A549 (cell line): ENCODE data around the gene FBXO5. TPM values are rescaled to one million over a fixed set of nuclear protein-coding genes. Genes with fewer than 3 reads are reported as not detected.

ENCODE experiments used
- ATAC-seq, 2 experiments: fragments of 200-7000 bp in 1 of 2; fragments of >200 bp in 1 of 2; cut with Nextera tagmentation in 1 of 2; cut with Tn5 transposase in 1 of 2; 3 replicates each; pipeline versions ENCODE4 v1.8.0 to v1.9.1; 2018 to 2020; ENCODE audit warnings: mild to moderate bottlenecking in 1 of 2, moderate library complexity in 1 of 2
- CTCF ChIA-PET: fragments of 300-600 bp; sonication (Branson Sonifier 250); formaldehyde crosslinking; extraction: SDS; loops from one replicate; lab custom pipeline; 2021; ENCODE audit warnings: antibody characterized with exemption, inconsistent platforms; lab: Yijun Ruan, JAX
- POLR2A ChIA-PET: fragments of 350-600 bp; formaldehyde crosslinking; extraction: SDS; loops from one replicate; lab custom pipeline; 2021; ENCODE audit warnings: antibody characterized with exemption, inconsistent platforms; lab: Yijun Ruan, JAX
- DNase-seq, 2 experiments: peaks; one replicate each; pipeline versions ENCODE4 v3.0.0 to v3.0.0-alpha.2; 2011 to 2016; ENCODE audit warnings: low read depth in 1 of 2, low spot score in 1 of 2
- FAIRE-seq: peaks from 2 replicates; lab custom pipeline; 2011; peaks lifted over from hg19 to GRCh38; lab: Jason Lieb, UNC
- H3K27ac ChIP-seq, 2 experiments: fragments of >200 bp; sonication (Bioruptor Twin); formaldehyde crosslinking; 3 replicates each; pipeline ENCODE4 v1.5.1; 2016 to 2017
- H3K4me1 ChIP-seq: fragments of >200 bp; sonication (Bioruptor Twin); formaldehyde crosslinking; 3 replicates; pipeline ENCODE4 v1.6.1; 2016
- H3K4me2 ChIP-seq: fragments of >200 bp; sonication (Bioruptor Twin); formaldehyde crosslinking; 3 replicates; pipeline ENCODE4 v1.6.1; 2016
- H3K4me3 ChIP-seq: fragments of >200 bp; sonication (Bioruptor Twin); formaldehyde crosslinking; 3 replicates; pipeline ENCODE4 v1.5.1; 2016
- H3K9me3 ChIP-seq: fragments of >200 bp; sonication (Bioruptor Twin); formaldehyde crosslinking; 3 replicates; pipeline ENCODE4 v1.6.1; 2016
- BCL3 ChIP-seq: fragments of >200 bp; sonication (Bioruptor Twin); formaldehyde crosslinking; IDR thresholded peaks from 3 replicates; pipeline ENCODE4 v1.6.1; 2016
- BHLHE40 ChIP-seq: IDR thresholded peaks from 2 replicates; pipeline ENCODE4 v1.6.1; 2012; ENCODE audit warnings: low read depth, low read length, inconsistent platforms
- CBX2 ChIP-seq: fragments of 200-600 bp; sonication (generic); IDR thresholded peaks from 2 replicates; pipeline ENCODE4 v1.6.1; 2016; ENCODE audit warnings: low read depth, mild to moderate bottlenecking, borderline replicate concordance
- CBX8 ChIP-seq: fragments of 200-600 bp; sonication (generic); IDR thresholded peaks from 2 replicates; pipeline ENCODE4 v1.6.1; 2016
- CEBPB ChIP-seq, 2 experiments: fragments of >200 bp in 1 of 2; sonication (Bioruptor Twin) in 1 of 2; formaldehyde crosslinking in 1 of 2; IDR thresholded peaks; 2 replicates each; pipeline ENCODE4 v1.6.1; 2012 to 2016
- CTCF ChIP-seq: fragments of >200 bp; sonication (Bioruptor Twin); formaldehyde crosslinking; IDR thresholded peaks from 3 replicates; pipeline ENCODE4 v1.5.1; 2016
- EHF ChIP-seq: fragments of 250-450 bp; sonication (Bioruptor Pico); IDR thresholded peaks from 2 replicates; pipeline ENCODE4 v1.5.0; 2020; ENCODE audit warnings: mild to moderate bottlenecking
- ESRRA ChIP-seq: fragments of 150-350 bp; IDR thresholded peaks from 2 replicates; pipeline ENCODE4 v1.6.1; 2014; ENCODE audit warnings: mild to moderate bottlenecking, low read length, borderline replicate concordance
- FOSB ChIP-seq: fragments of 250-450 bp; sonication (Bioruptor Pico); IDR thresholded peaks from 2 replicates; pipeline ENCODE4 v1.5.0; 2020; ENCODE audit warnings: mild to moderate bottlenecking, moderate library complexity
- GATA3 ChIP-seq: IDR thresholded peaks from 2 replicates; pipeline ENCODE4 v1.6.1; 2012; ENCODE audit warnings: borderline replicate concordance
- HDAC2 ChIP-seq: fragments of 200-600 bp; sonication (generic); IDR thresholded peaks from 2 replicates; pipeline ENCODE4 v1.6.1; 2016
- HOXB13 ChIP-seq: fragments of 250-450 bp; sonication (Bioruptor Pico); IDR thresholded peaks from 2 replicates; pipeline ENCODE4 v1.5.0; 2020; ENCODE audit warnings: low read depth, mild to moderate bottlenecking, moderate library complexity
- JUNB ChIP-seq: fragments of >200 bp; sonication (Bioruptor Twin); formaldehyde crosslinking; IDR thresholded peaks from 2 replicates; pipeline ENCODE4 v1.6.1; 2016
- MAZ ChIP-seq: fragments of 150-350 bp; IDR thresholded peaks from 2 replicates; pipeline ENCODE4 v1.6.1; 2014; ENCODE audit warnings: antibody characterized with exemption, low read depth, low read length, borderline replicate concordance
- MYC ChIP-seq: IDR thresholded peaks from 2 replicates; pipeline ENCODE4 v1.6.1; 2012; ENCODE audit warnings: mild to moderate bottlenecking, inconsistent platforms, low read length, improper control_type of control experiment, borderline replicate concordance
- PHF8 ChIP-seq: fragments of 200-600 bp; sonication (generic); IDR thresholded peaks from 2 replicates; pipeline ENCODE4 v1.6.1; 2016; ENCODE audit warnings: low read depth, mild to moderate bottlenecking, antibody characterized with exemption, moderate library complexity, borderline replicate concordance
- RAD21 ChIP-seq, 2 experiments: fragments of >200 bp in 1 of 2; sonication (Bioruptor Twin) in 1 of 2; formaldehyde crosslinking in 1 of 2; IDR thresholded peaks in 1 of 2; conservative IDR thresholded peaks in 1 of 2; 2 replicates in 1 of 2; 3 replicates in 1 of 2; pipeline ENCODE4 v1.6.1; 2012 to 2018; ENCODE audit warnings: inconsistent platforms in 1 of 2
- RARB ChIP-seq: fragments of 250-450 bp; sonication (Bioruptor Pico); IDR thresholded peaks from 2 replicates; pipeline ENCODE4 v1.8.0; 2021; ENCODE audit warnings: mild to moderate bottlenecking, moderate library complexity
- RFX5 ChIP-seq: fragments of 450-650 bp; IDR thresholded peaks from 2 replicates; pipeline ENCODE4 v1.7.1; 2014; ENCODE audit warnings: antibody characterized with exemption, mild to moderate bottlenecking, moderate library complexity
- SMC3 ChIP-seq: fragments of >200 bp; sonication (Bioruptor Twin); formaldehyde crosslinking; IDR thresholded peaks from 3 replicates; pipeline ENCODE4 v1.6.1; 2018; ENCODE audit warnings: inconsistent platforms
- TFCP2L1 ChIP-seq: fragments of 250-450 bp; sonication (Bioruptor Pico); IDR thresholded peaks from 2 replicates; pipeline ENCODE4 v1.5.0; 2021; ENCODE audit warnings: mild to moderate bottlenecking
- ZFP36 ChIP-seq: fragments of 450-650 bp; IDR thresholded peaks from 2 replicates; pipeline ENCODE4 v1.6.1; 2014; ENCODE audit warnings: borderline replicate concordance; ENCODE audit not compliant: partially characterized antibody
- ZSCAN20 ChIP-seq: fragments of 250-450 bp; sonication (Bioruptor Pico); IDR thresholded peaks from 2 replicates; pipeline ENCODE4 v1.8.0; 2022; ENCODE audit warnings: mild to moderate bottlenecking, moderate library complexity
- WGBS: methylation state at CpG from one replicate; pipeline ENCODE4 v1.1.6; 2017; ENCODE audit errors: missing lambda C conversion rate; 5-methylcytosine and 5-hydroxymethylcytosine counted together
- polyA plus RNA-seq, 4 experiments: library from polyadenylated mRNA; depleted of rRNA in 3 of 4; stranded (reverse); fragments of >200 nt; fragmentation: RNase III in 1 of 4; extraction: RNeasy Plus Mini Kit Qiagen cat#74134 plus additional on column Dnase treatment in 1 of 4; gene quantifications; 2 replicates in 3 of 4; 3 replicates in 1 of 4; pipeline ENCODE4 v1.2.3, GENCODE V29; 2011 to 2017

Gene FBXO5
- polyA plus RNA-seq, 2 of the 4 experiments (the other 2 are of a cell fraction), result 14.3 to 29.2 TPM

GRCh38 chr6:153027480-153027879 lies 44.6 kb upstream of the FBXO5 start:
- ATAC-seq, result no peak
- Histone ChIP-seq H3K9me3 (no peaks in the 10 kb centered on the region), H3K4me3 (no peak overlapping the region), H3K4me2 (no peak overlapping the region), H3K27ac (no peak overlapping the region), H3K4me1 (peaks cover 39% of the 10 kb centered on the region)
- DNase-seq, result no peak
- CTCF ChIA-PET, result interaction anchor here (1.0 to 1.3 kb wide), 3 partner anchors 10 to 285 kb away, joined by 3 read pairs; no protein-coding TSS in a partner anchor
- TF ChIP-seq RAD21 (conservative IDR thresholded peaks at IDR 0.05 in 1 of 2, IDR thresholded peaks at IDR 0.05 in 1 of 2) (no peak), BCL3 (no peak), JUNB (no peak), MYC (no peak), ZFP36 (no peak)
- no peak for FAIRE-seq
- POLR2A ChIA-PET, result no interaction called here
- WGBS, result 83% methylated on average over 4 of the region's 4 CpGs

GRCh38 chr6:153024709-153025017 lies 41.8 kb upstream of the FBXO5 start:
- ChIA-PET CTCF (interaction anchor here (0.5 to 2.6 kb wide), 11 partner anchors 11 to 1909 kb away, joined by 3 to 12 read pairs (median 3); partner anchors contain the start of gene FBXO5), POLR2A (no interaction called here)

GRCh38 chr6:153023977-153024708 lies 41.3 kb upstream of the FBXO5 start:
- peak; percentile 49 to 60; a peak in 4 of 5 replicates for TF ChIP-seq RAD21 (conservative IDR thresholded peaks at IDR 0.05 in 1 of 2, IDR thresholded peaks at IDR 0.05 in 1 of 2)
- TF ChIP-seq ZSCAN20 (CRISPR knock-in tag), result no peak
- TF ChIP-seq MAZ, result no peak
- no peak for TF ChIP-seq HDAC2
- no peak for TF ChIP-seq RARB (CRISPR knock-in tag)
- no peak for TF ChIP-seq PHF8
- TF ChIP-seq CBX8, result no peak
- no peak for TF ChIP-seq GATA3
- no peak for TF ChIP-seq BHLHE40
- no peak for TF ChIP-seq EHF (CRISPR knock-in tag)
- TF ChIP-seq ESRRA, result no peak
- TF ChIP-seq FOSB (CRISPR knock-in tag), result no peak
- TF ChIP-seq SMC3, result peak; percentile 35; the same call in 2 of the 3 replicates
- TF ChIP-seq RFX5, result no peak
- TF ChIP-seq CTCF, result peak; percentile 64
- no peak overlapping the region for H3K27ac ChIP-seq
- H3K4me1 ChIP-seq, result peaks cover 10% of the 10 kb centered on the region; the same call in 2 of the 3 replicates
- ChIA-PET CTCF (interaction anchor here (0.6 to 2.6 kb wide), 9 partner anchors 10 to 1909 kb away, joined by 3 to 12 read pairs (median 3); partner anchors contain the start of gene FBXO5), POLR2A (no interaction called here)
- FAIRE-seq (no peak), DNase-seq (peak; percentile 34 to 47), ATAC-seq (peak; percentile 95 to 98)
- WGBS, result 45% methylated on average over 6 of the region's 6 CpGs
- H3K4me3 ChIP-seq, result no peak overlapping the region
- no peaks in the 10 kb centered on the region for H3K9me3 ChIP-seq
- no peak overlapping the region for H3K4me2 ChIP-seq

More at GRCh38 chr6:153024709-153025017, 41.8 kb upstream of the FBXO5 start:
- FAIRE-seq (no peak), DNase-seq (no peak), ATAC-seq (peak; percentile 19 to 24; a peak in 1 of 6 replicates)
- Histone ChIP-seq H3K27ac (no peak overlapping the region), H3K4me3 (no peak overlapping the region), H3K4me1 (peaks cover 13% of the 10 kb centered on the region; the same call in 2 of the 3 replicates), H3K9me3 (no peaks in the 10 kb centered on the region), H3K4me2 (no peak overlapping the region)
- TF ChIP-seq CBX2 (no peak), GATA3 (no peak), RARB (CRISPR knock-in tag) (no peak), CEBPB (IDR thresholded peaks at IDR 0.05) (no peak), TFCP2L1 (CRISPR knock-in tag) (no peak), HOXB13 (CRISPR knock-in tag) (no peak)
- WGBS, result 0% methylated on average over 1 of the region's 1 CpG
